Heart left ventricle (tissue), 16 donors: ENCODE data around the gene ATP1A4. TPM values are rescaled to one million over a fixed set of nuclear protein-coding genes. Genes with fewer than 3 reads are reported as not detected.
"Not testable (repeated sequence)": the region's sequence is repeated elsewhere in the genome, so short reads cannot be mapped to it uniquely, and the experiment has no call there.

ENCODE experiments used
- ATAC-seq, 4 donors: fragments of 200-7000 bp; cut with Tn5 transposase; one replicate each; pipeline ENCODE4 v1.9.1; 2020 to 2022; ENCODE audit warnings: moderate library complexity in 4 of 4, mild to moderate bottlenecking in 3 of 4, moderate number of reproducible peaks in 1 of 4
- DNase-seq, 5 donors: peaks; one replicate each; pipeline ENCODE4 v3.0.0-alpha.2; 2020
- H3K27ac ChIP-seq, 12 donors: fragments of 200-600 bp; sonication (generic) in 4 of 12; one replicate each; pipeline versions ENCODE4 v1.5.0 to v1.8.0; 2016 to 2022; ENCODE audit warnings: mild to moderate bottlenecking in 2 of 12
- H3K27me3 ChIP-seq, 9 donors: fragments of 200-600 bp; sonication (generic) in 2 of 9; one replicate each; pipeline versions ENCODE4 v1.5.1 to v1.8.0; 2016 to 2022; ENCODE audit warnings: mild to moderate bottlenecking in 3 of 9
- H3K36me3 ChIP-seq, 9 donors: fragments of 200-600 bp; sonication (generic) in 2 of 9; one replicate each; pipeline versions ENCODE4 v1.5.0 to v1.8.0; 2018 to 2022; ENCODE audit warnings: mild to moderate bottlenecking in 2 of 9
- H3K4me1 ChIP-seq, 12 donors: fragments of 200-600 bp; sonication (generic) in 4 of 12; one replicate each; pipeline versions ENCODE4 v1.5.0 to v1.8.0; 2016 to 2022; ENCODE audit warnings: mild to moderate bottlenecking in 3 of 12
- H3K4me3 ChIP-seq, 12 donors: fragments of 200-600 bp; sonication (generic) in 4 of 12; one replicate each; pipeline versions ENCODE4 v1.5.0 to v1.8.0; 2017 to 2022; ENCODE audit warnings: mild to moderate bottlenecking in 9 of 12, moderate library complexity in 4 of 12
- H3K9me3 ChIP-seq, 12 donors: fragments of 200-600 bp; sonication (generic) in 4 of 12; one replicate each; pipeline versions ENCODE4 v1.5.0 to v1.8.0; 2016 to 2022; ENCODE audit warnings: mild to moderate bottlenecking in 1 of 12
- POLR2A ChIP-seq, 2 donors: fragments of 450-650 bp; IDR thresholded peaks; one replicate each; pipeline ENCODE4 v1.6.1; 2017; ENCODE audit warnings: antibody characterized with exemption in 2 of 2, mild to moderate bottlenecking in 2 of 2, moderate library complexity in 2 of 2
- WGBS, 4 donors: extraction: QIAGEN DNeasy Blood & Tissue Kit in 2 of 4; methylation state at CpG; one replicate each; pipeline versions ENCODE4 v1.1.5 to v1.1.7; 2013 to 2018; 5-methylcytosine and 5-hydroxymethylcytosine counted together
- intact Hi-C, 10 donors: fragments of 100-400 bp; cut with DNase I; formaldehyde crosslinking; loops; one replicate each; pipeline versions ENCODE4 v1.11.1 to v1.14.2; 2022
- polyA plus RNA-seq, 2 donors: library from polyadenylated mRNA; stranded (reverse); fragments of 200-250 nt; gene quantifications; one replicate each; pipeline ENCODE4 v1.2.3, GENCODE V29; 2013
- total RNA-seq, 9 donors: library from RNA; depleted of rRNA in 2 of 9; stranded (reverse); fragments of >200 nt in 2 of 9; fragmentation: NEBNext Ultra II Directional in 3 of 9; extraction: Animal tissue kit (Norgen Biotek cat#: 25700) in 3 of 9; gene quantifications; one replicate each; pipeline versions ENCODE4 v1.1.0 to v1.2.4, GENCODE V29; 2016 to 2023
- TF ChIP-seq, protein P1 (sequence below), 12 donors: fragments of 200-600 bp; sonication (generic) in 4 of 12; IDR thresholded peaks; one replicate each; pipeline versions ENCODE4 v1.5.0 to v1.8.0; 2018 to 2022; ENCODE audit warnings: antibody characterized with exemption in 12 of 12, mild to moderate bottlenecking in 5 of 12
- donor health status: ischemic (EF 13 %, LVEDD 7.1; RV severe dilation, severe dysfunction).
- donor health status: healthy with polysubstance abuse.
- donor health status: DM: no; HTN: yes; CAD: no.
- donor health status: DM: no; HTN: no; CAD: no.
- donor health status: ischemic (EF 25% LVEDD 6.9; RV normal size, moderate dysfunction).
- donor health status: ischemic (EF 25% LVEDD 5.7; RV mildly dilated, moderate dysfunction).
- donor health status: healthy.
- donor health status: DM: yes; HTN: yes; CAD: no.
- donor health status: ischemic (EF 35%, LVEDD 5.7; RV mildly dilated, moderate dysfunction).
- donor health status: nonischemic (EF 11% LVEDD 7.7; RV severe dilation, severe dysfunction).
- donor health status: DM: yes; HTN: yes; CAD: no.
- donor health status: PGD.
- donor health status: ischemic (EF 29% LVEDD 5.4; RV normal size, mild dysfunction).
- donor health status: nonischemic (EF 23%, LVEDD 6.1; RV moderate dilation, normal function).

The ATP1A4 gene
- total and polyA plus RNA-seq, 11 donors = 0.09 to 1.3 (median 0.25) TPM; not detected in 6

GRCh38 chr1:160108888-160109662 lies 42.3 kb upstream of the ATP1A4 start:
- intact Hi-C loops = loop anchor here in 3 of 10 donors (5.0 to 10.0 kb wide), 6 partner anchors 78 to 266 kb away; partner anchors contain the start of genes CASQ1 (in 1 of the 3) and PEX19 (in 1 of the 3)
- DNase-seq = no peak
- H3K36me3 ChIP-seq = no peaks in the 10 kb centered on the region
- 30 to 35% (median 32%) methylated on average over 5 to 6 of the region's 6 CpGs for WGBS, 4 donors
- peaks cover 0 to 31% (median 15%) of the 10 kb centered on the region in 12 donors for H3K4me1 ChIP-seq
- H3K27ac ChIP-seq = no peak overlapping the region
- peak in 1 of 4 donors; percentile 19 for ATAC-seq
- TF ChIP-seq, protein P1, sequence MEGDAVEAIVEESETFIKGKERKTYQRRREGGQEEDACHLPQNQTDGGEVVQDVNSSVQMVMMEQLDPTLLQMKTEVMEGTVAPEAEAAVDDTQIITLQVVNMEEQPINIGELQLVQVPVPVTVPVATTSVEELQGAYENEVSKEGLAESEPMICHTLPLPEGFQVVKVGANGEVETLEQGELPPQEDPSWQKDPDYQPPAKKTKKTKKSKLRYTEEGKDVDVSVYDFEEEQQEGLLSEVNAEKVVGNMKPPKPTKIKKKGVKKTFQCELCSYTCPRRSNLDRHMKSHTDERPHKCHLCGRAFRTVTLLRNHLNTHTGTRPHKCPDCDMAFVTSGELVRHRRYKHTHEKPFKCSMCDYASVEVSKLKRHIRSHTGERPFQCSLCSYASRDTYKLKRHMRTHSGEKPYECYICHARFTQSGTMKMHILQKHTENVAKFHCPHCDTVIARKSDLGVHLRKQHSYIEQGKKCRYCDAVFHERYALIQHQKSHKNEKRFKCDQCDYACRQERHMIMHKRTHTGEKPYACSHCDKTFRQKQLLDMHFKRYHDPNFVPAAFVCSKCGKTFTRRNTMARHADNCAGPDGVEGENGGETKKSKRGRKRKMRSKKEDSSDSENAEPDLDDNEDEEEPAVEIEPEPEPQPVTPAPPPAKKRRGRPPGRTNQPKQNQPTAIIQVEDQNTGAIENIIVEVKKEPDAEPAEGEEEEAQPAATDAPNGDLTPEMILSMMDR (IDR thresholded peaks at IDR 0.05) = peak; percentile 24 to 60 (median 42)
- TF ChIP-seq POLR2A (IDR thresholded peaks at IDR 0.05) = no peak
- no peak overlapping the region for H3K4me3 ChIP-seq
- H3K9me3 ChIP-seq = no peaks in the 10 kb centered on the region
- H3K27me3 ChIP-seq = no peaks in the 10 kb centered on the region

GRCh38 chr1:160109686-160110085 lies 41.7 kb upstream of the ATP1A4 start:
- intact Hi-C loops = loop anchor here in 4 of 10 donors (5.0 to 10.0 kb wide), 7 partner anchors 65 to 265 kb away; partner anchors contain the start of genes CASQ1 (in 2 of the 4) and PEX19 (in 1 of the 4)
- H3K27ac ChIP-seq = no peak overlapping the region
- no peaks in the 10 kb centered on the region for H3K27me3 ChIP-seq
- H3K9me3 ChIP-seq = no peaks in the 10 kb centered on the region
- H3K4me3 ChIP-seq = no peak overlapping the region
- no peak for ATAC-seq
- WGBS, 4 donors = 56 to 70% (median 60%) methylated on average over 4 of the region's 4 CpGs
- no peaks in the 10 kb centered on the region for H3K36me3 ChIP-seq
- peaks cover 0 to 32% (median 18%) of the 10 kb centered on the region in 12 donors for H3K4me1 ChIP-seq
- DNase-seq = no peak
- TF ChIP-seq POLR2A (IDR thresholded peaks at IDR 0.05) = no peak
- TF ChIP-seq, protein P1 (IDR thresholded peaks at IDR 0.05) = no peak

DNA sequence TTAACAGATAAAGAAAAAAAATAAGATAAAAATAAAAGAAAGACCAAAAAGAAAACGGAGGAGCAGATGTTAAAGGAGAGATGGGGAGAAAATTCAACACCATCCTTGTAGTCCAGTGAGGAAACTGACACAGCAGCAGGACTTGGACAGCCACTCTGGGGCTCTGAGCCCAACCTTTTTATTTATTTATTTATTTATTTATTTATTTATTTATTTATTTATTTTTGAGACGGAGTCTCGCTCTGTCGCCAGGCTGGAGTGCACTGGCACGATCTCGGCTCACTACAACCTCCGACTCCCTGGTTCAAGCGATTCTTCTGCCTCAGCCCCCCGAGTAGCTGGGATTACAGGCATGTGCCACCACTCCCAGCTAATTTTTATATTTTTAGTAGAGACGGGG lies 39.9 kb upstream of the ATP1A4 start:
- not testable (repeated sequence) for H3K27me3 ChIP-seq, DNase-seq, ATAC-seq, H3K36me3 ChIP-seq, H3K4me3 ChIP-seq, H3K9me3 ChIP-seq
- 85 to 92% (median 89%) methylated on average over 10 of the region's 10 CpGs for WGBS, 4 donors
- Histone ChIP-seq H3K27ac (peak overlapping the region in 4 of 12 donors; percentile 8 to 91 (median 54)), H3K4me1 (peaks cover 0 to 39% (median 23%) of the 10 kb centered on the region in 12 donors)
- intact Hi-C loops = loop anchor here in 2 of 10 donors (10.0 kb wide), 2 partner anchors 63 to 83 kb away; partner anchors contain the start of gene CASQ1 (in 1 of the 2)

DNA sequence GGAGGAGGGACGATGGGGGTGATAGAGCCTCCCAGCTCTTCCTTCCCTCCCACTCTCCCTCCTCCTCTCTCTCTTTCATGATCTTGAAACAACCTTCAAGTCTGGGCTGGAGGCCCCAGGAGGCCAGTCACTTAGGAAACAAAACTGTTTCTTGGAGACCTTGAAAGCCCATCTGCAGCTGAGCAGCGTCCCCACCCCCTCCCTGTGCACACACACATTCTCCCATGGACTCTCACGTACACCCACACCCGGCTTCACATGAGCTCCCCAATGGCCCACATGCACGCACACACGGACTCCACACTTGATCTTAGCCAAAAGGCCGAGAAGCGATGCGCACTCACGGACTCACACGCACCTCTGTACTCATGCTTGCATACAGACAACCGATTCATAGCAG lies 39.0 kb upstream of the ATP1A4 start:
- H3K27me3 ChIP-seq = no peaks in the 10 kb centered on the region
- ATAC-seq = peak in 1 of 4 donors; percentile 4
- no peaks in the 10 kb centered on the region for H3K9me3 ChIP-seq
- H3K36me3 ChIP-seq = no peaks in the 10 kb centered on the region
- TF ChIP-seq POLR2A (IDR thresholded peaks at IDR 0.05) = no peak
- TF ChIP-seq, protein P1 (IDR thresholded peaks at IDR 0.05) = no peak
- intact Hi-C loops = loop anchor here in 2 of 10 donors (10.0 kb wide), 2 partner anchors 62 to 82 kb away; partner anchors contain the start of gene CASQ1 (in 1 of the 2)
- DNase-seq = peak in 3 of 5 donors; percentile 44 to 70 (median 62)
- WGBS, 4 donors = 70 to 79% (median 72%) methylated on average over 12 of the region's 12 CpGs
- no peak overlapping the region for H3K4me3 ChIP-seq
- H3K4me1 ChIP-seq = peaks cover 0 to 39% (median 23%) of the 10 kb centered on the region in 12 donors
- H3K27ac ChIP-seq = peak overlapping the region in 7 of 12 donors; percentile 37 to 96 (median 62)
